DOHH2 (cell line): Measurements from ENCODE around the gene PTCHD1.

Experiments
- CTCF ChIP-seq: fragments of 200-600 bp; sonication (generic); IDR thresholded peaks from one replicate; pipeline ENCODE4 v1.5.1; 2014; ENCODE audit warnings: antibody characterized with exemption, mild to moderate bottlenecking, low read depth, low read length; ENCODE audit not compliant: poor library complexity, severe bottlenecking
- EZH2phosphoT487 ChIP-seq: fragments of 200-600 bp; sonication (generic); IDR thresholded peaks from 2 replicates; pipeline ENCODE4 v1.6.1; 2017; ENCODE audit warnings: borderline replicate concordance, mild to moderate bottlenecking, antibody characterized with exemption, low read length, moderate library complexity, mixed read lengths

DNA sequence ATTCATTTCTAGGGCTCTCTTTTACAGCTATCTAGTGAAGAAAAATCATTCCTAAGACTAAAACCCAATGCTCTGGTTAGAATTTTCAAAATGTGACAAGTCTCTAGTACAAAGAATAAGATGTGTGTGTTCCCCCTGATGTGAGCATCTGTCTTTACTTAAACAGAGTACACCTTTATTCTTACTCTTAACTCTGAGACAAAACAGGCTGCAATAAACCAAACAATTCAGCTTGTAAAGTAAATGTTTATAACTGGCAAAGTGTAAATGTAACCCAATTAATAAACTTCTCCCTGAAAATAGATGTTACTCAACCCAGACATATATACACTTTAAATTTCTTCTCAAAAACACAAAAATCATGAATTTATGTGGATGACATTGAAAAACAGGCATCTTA lies 51.6 kb downstream of the PTCHD1 start:
- TF ChIP-seq CTCF (no peak), EZH2phosphoT487 (no peak)
